Vagina (tissue), 2 donors: ENCODE data around the gene CPNE7. TPM values are rescaled to one million over a fixed set of nuclear protein-coding genes. Genes with fewer than 3 reads are reported as not detected.

Experiments used
- DNase-seq, 2 donors: peaks; one replicate each; pipeline ENCODE4 v3.0.0-alpha.2; 2017; ENCODE audit errors: extremely low spot score in 2 of 2
- H3K27ac ChIP-seq: fragments of 200-600 bp; sonication (generic); one replicate; pipeline ENCODE4 v1.5.1; 2019
- H3K27me3 ChIP-seq: fragments of 200-600 bp; sonication (generic); one replicate; pipeline ENCODE4 v1.5.1; 2019
- H3K36me3 ChIP-seq, 2 donors: fragments of 200-600 bp; sonication (generic); one replicate each; pipeline ENCODE4 v1.5.1; 2017 to 2019
- H3K4me1 ChIP-seq: fragments of 200-600 bp; sonication (generic); one replicate; pipeline ENCODE4 v1.5.1; 2019
- H3K4me3 ChIP-seq, 2 donors: fragments of 200-600 bp; sonication (generic); 1 replicate in 1 of 2; 2 replicates in 1 of 2; pipeline ENCODE4 v1.5.1; 2016 to 2019
- H3K9me3 ChIP-seq: fragments of 200-600 bp; sonication (generic); one replicate; pipeline ENCODE4 v1.5.1; 2019
- POLR2A ChIP-seq, 2 donors: fragments of 450-650 bp; IDR thresholded peaks; one replicate each; pipeline ENCODE4 v1.6.1; 2017; ENCODE audit warnings: antibody characterized with exemption in 2 of 2, mild to moderate bottlenecking in 2 of 2, moderate library complexity in 2 of 2
- POLR2AphosphoS5 ChIP-seq, 2 donors: sonication (generic); formaldehyde crosslinking; IDR thresholded peaks; one replicate each; pipeline ENCODE4 v1.9.0; 2017; ENCODE audit warnings: antibody characterized with exemption in 2 of 2, mild to moderate bottlenecking in 2 of 2, low read depth in 1 of 2; ENCODE audit not compliant: insufficient read depth in 1 of 2
- intact Hi-C: fragments of 100-400 bp; cut with DNase I; formaldehyde crosslinking; loops from one replicate; pipeline ENCODE4 v1.15.1; 2023
- total RNA-seq: library from RNA; depleted of rRNA; stranded (reverse); fragments of >200 nt; gene quantifications from one replicate; pipeline ENCODE4 v1.2.3, GENCODE V29; 2016
- TF ChIP-seq, protein P1 (sequence below), 3 experiments: fragments of 450-650 bp in 2 of 3; fragments of 200-600 bp in 1 of 3; sonication (generic) in 1 of 3; IDR thresholded peaks; one replicate each; pipeline ENCODE4 v1.5.1; 2017 to 2019; ENCODE audit warnings: antibody characterized with exemption in 3 of 3, mild to moderate bottlenecking in 2 of 3, moderate library complexity in 2 of 3

The CPNE7 gene
- total RNA-seq, 1 donor from 2014 or later, result 4.9 TPM

- Histone ChIP-seq H3K27me3 (no peaks in the 10 kb centered on the region), H3K4me3 (no peak overlapping the region), H3K36me3 (peaks cover 0 to 55% of the 10 kb centered on the region in 2 donors), H3K27ac (no peak overlapping the region), H3K9me3 (no peaks in the 10 kb centered on the region), H3K4me1 (no peaks in the 10 kb centered on the region)
- DNase-seq, result no peak
- intact Hi-C loops, result no loop called here
- TF ChIP-seq POLR2AphosphoS5 (IDR thresholded peaks at IDR 0.05; ENCODE audit: insufficient read depth in 1 of 2, low read depth in 1 of 2), result no peak
- TF ChIP-seq POLR2A (IDR thresholded peaks at IDR 0.05), result no peak
- TF ChIP-seq, protein P1, sequence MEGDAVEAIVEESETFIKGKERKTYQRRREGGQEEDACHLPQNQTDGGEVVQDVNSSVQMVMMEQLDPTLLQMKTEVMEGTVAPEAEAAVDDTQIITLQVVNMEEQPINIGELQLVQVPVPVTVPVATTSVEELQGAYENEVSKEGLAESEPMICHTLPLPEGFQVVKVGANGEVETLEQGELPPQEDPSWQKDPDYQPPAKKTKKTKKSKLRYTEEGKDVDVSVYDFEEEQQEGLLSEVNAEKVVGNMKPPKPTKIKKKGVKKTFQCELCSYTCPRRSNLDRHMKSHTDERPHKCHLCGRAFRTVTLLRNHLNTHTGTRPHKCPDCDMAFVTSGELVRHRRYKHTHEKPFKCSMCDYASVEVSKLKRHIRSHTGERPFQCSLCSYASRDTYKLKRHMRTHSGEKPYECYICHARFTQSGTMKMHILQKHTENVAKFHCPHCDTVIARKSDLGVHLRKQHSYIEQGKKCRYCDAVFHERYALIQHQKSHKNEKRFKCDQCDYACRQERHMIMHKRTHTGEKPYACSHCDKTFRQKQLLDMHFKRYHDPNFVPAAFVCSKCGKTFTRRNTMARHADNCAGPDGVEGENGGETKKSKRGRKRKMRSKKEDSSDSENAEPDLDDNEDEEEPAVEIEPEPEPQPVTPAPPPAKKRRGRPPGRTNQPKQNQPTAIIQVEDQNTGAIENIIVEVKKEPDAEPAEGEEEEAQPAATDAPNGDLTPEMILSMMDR (IDR thresholded peaks at IDR 0.05), result no peak
These were observed 35.0 kb upstream of the CPNE7 start for GRCh38 chr16:89540557-89540956.

GRCh38 chr16:89541792-89542191, 33.8 kb upstream of the CPNE7 start:
- no peak overlapping the region for H3K27ac ChIP-seq
- TF ChIP-seq POLR2A (IDR thresholded peaks at IDR 0.05), result no peak
- TF ChIP-seq, protein P1 (IDR thresholded peaks at IDR 0.05), result no peak
- H3K36me3 ChIP-seq, result peaks cover 3 to 59% of the 10 kb centered on the region in 2 donors
- DNase-seq, result no peak
- no peak overlapping the region for H3K4me3 ChIP-seq
- intact Hi-C loops, result no loop called here
- H3K27me3 ChIP-seq, result no peaks in the 10 kb centered on the region
- H3K4me1 ChIP-seq, result no peaks in the 10 kb centered on the region
- H3K9me3 ChIP-seq, result no peaks in the 10 kb centered on the region

DNA sequence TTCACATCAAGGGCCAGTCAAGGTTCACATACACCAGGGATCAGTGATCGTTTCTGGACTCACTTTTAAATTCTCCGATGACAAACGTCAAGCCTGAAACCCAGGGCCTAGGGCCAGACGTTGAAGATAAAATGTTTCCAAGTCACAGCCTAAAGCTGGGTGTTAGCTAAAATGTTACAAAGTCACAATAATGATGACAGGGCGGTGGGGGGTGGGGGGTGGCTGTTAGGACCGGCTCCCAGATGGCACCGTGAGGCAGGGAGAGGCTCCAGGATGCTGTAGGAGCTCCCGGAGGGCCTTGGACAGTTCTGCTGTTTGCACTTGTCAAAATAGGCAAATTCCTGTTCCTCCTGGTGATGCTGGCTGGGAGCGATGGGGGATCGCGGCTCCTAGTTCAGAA, 31.4 kb upstream of the CPNE7 start:
- intact Hi-C loops, result no loop called here
- Histone ChIP-seq H3K4me3 (no peak overlapping the region), H3K4me1 (no peaks in the 10 kb centered on the region), H3K27ac (no peak overlapping the region), H3K27me3 (no peaks in the 10 kb centered on the region), H3K36me3 (peaks cover 3 to 65% of the 10 kb centered on the region in 2 donors), H3K9me3 (no peaks in the 10 kb centered on the region)
- TF ChIP-seq POLR2AphosphoS5 (IDR thresholded peaks at IDR 0.05; ENCODE audit: insufficient read depth in 1 of 2, low read depth in 1 of 2) (no peak), POLR2A (IDR thresholded peaks at IDR 0.05) (no peak)
- TF ChIP-seq, protein P1 (IDR thresholded peaks at IDR 0.05), result no peak
- no peak for DNase-seq

DNA sequence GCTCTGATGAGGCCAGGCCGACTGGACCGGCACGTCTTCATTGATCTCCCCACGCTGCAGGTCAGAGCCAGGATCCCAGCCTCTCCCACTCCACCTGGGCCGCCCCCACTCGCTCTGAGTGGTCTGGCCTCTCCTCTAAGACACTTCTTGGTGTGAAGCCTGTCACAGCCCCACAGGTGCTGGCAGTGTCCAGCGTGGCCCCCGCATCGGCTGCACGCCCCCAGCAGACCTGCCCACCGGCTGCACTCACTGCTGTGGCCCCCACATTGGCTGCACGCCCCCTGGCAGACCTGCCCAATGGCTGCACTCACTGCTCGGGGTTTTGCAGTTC, 30.9 kb upstream of the CPNE7 start:
- Histone ChIP-seq H3K9me3 (no peaks in the 10 kb centered on the region), H3K4me1 (no peaks in the 10 kb centered on the region), H3K4me3 (no peak overlapping the region), H3K27me3 (no peaks in the 10 kb centered on the region), H3K27ac (no peak overlapping the region), H3K36me3 (peaks cover 3 to 71% of the 10 kb centered on the region in 2 donors)
- DNase-seq, result no peak
- intact Hi-C loops, result no loop called here
- TF ChIP-seq POLR2A (IDR thresholded peaks at IDR 0.05) (no peak), POLR2AphosphoS5 (IDR thresholded peaks at IDR 0.05; ENCODE audit: insufficient read depth in 1 of 2, low read depth in 1 of 2) (no peak)

DNA sequence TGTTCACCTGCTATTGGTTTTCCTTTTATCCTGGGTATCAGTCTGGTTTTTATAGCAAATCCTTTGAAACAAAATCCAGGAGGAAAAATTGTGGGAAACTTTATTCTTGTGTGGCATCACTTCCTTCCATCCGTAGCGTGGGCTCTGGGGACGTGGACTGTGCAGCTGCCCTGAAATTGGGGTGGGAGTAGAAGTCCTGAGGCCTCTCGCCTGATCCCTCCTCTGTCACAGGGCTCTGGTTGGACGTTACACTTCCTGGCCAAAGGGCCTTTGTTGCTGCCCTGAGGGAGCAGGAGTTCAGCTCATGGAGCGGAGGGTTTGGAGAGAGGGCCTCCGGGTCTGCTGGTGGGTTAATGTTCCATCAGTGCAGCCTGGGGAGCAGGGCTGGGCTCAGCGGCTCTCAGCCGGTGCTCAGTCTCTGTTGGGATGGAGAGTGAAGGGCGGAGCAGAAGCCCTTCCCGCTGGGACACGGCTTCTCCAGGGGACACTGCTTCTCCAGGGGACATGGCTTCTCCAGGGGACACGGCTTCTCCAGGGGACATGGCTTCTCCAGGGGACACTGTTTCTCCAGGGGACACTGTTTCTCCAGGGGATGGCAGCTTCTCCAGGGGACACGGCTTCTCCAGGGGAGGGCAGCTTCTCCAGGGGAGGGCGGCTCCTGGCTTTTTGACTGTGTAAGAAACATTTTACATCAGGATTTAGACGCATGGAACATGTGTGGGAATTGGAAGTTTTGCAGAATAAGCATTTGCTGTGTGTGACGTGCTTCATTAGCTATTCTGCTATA, 30.3 kb upstream of the CPNE7 start:
- Histone ChIP-seq H3K27ac (no peak overlapping the region), H3K36me3 (peaks cover 3 to 73% of the 10 kb centered on the region in 2 donors), H3K9me3 (no peaks in the 10 kb centered on the region), H3K4me1 (no peaks in the 10 kb centered on the region), H3K4me3 (no peak overlapping the region), H3K27me3 (no peaks in the 10 kb centered on the region)
- intact Hi-C loops, result no loop called here
- DNase-seq, result no peak
- TF ChIP-seq POLR2A (IDR thresholded peaks at IDR 0.05) (no peak), POLR2AphosphoS5 (IDR thresholded peaks at IDR 0.05; ENCODE audit: insufficient read depth in 1 of 2, low read depth in 1 of 2) (no peak)
- TF ChIP-seq, protein P1 (IDR thresholded peaks at IDR 0.05), result no peak
